ENCODE data around the gene SNX7.

The SNX7 gene, protein sequence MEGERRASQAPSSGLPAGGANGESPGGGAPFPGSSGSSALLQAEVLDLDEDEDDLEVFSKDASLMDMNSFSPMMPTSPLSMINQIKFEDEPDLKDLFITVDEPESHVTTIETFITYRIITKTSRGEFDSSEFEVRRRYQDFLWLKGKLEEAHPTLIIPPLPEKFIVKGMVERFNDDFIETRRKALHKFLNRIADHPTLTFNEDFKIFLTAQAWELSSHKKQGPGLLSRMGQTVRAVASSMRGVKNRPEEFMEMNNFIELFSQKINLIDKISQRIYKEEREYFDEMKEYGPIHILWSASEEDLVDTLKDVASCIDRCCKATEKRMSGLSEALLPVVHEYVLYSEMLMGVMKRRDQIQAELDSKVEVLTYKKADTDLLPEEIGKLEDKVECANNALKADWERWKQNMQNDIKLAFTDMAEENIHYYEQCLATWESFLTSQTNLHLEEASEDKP

DNA sequence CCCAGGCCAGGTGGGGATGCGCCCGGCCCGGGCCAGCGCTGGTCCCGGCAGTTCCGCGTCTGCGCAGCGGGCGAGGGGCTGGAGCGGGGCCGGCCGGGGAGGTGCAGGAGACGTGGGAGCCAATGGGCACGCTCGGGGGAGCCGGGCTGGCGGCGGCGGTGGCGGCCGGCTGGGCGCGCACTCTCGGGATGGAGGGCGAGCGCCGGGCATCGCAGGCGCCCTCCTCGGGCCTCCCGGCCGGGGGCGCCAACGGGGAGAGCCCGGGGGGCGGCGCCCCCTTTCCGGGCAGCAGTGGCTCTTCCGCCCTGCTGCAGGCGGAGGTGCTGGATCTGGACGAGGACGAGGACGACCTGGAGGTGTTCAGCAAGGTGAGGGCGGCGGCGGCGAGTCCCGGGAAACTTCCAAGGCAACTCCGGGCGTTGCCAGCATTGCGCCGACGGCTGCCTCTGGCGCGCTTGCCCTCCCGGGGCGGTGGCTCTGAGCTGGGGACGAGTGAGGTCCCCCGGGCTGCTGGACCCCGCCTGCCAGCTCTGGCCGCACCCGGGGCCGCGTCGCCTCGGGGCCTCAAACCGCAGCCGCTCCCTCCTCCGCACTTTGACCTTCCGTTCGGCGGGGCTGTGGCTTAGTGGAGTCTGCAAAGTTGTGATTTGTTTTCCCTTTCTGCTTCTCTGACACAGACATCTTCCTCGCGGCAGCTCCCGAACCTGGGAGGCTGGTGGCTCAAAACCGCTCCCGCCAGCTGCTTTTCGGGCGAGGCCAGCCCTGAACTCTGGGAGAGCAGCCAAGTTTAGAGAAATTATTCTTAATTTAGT, at the start of gene SNX7:
TSS of gene SNX7 (plus strand) at position 178 of the 812 bp plus-strand sequence. CDS start at position 189, 11 bp downstream.
- DNase-seq: peak; percentile 1 to 2

DNA sequence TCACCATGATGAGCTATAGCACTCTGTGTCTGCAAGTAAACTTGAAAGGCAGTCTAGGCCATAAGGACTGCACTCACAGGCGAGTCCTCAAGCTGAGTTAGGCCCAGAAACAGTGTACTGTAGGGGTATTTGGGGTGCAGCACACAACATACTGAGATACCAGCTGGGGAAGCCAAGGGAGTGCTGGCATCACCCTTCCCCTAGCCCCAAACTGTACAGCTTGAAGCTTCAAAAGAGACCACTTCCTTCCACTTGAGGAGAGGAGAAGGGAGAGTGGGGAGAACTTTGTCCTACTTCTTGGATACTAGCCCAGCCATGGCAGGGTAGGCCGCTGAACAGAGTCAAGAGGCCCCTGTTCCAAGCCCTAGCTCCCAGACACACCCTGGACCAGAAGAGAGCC, 24.2 kb upstream of the SNX7 start:
- DNase-seq: no peak

GRCh38 chr1:98638185-98638584, 23.3 kb upstream of the SNX7 start:
- no peak for DNase-seq

GRCh38 chr1:98644510-98644909, 17.0 kb upstream of the SNX7 start:
- no peak for DNase-seq

- no peak for DNase-seq
These were observed 10.3 kb upstream of the SNX7 start for GRCh38 chr1:98651116-98651632.

DNA sequence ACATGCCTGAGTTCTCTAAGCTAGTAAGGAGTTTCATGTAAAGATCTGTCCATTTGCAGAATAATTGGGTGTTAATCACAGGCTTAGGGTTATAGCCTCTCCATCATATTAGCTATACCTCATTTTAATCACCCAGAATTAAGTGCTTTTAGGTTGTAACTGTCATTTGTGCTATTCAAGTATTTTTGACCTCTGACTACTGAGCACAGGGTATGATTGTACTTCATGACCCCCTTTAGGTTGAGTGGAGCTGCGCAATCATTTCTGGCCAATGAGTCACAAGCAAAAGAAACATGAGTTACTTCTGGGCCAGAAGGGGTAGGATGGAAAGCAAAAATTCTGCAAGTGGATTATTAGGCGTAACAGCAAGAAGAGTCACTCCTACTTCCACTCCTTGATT, 8.4 kb upstream of the SNX7 start:
- DNase-seq: no peak

DNA sequence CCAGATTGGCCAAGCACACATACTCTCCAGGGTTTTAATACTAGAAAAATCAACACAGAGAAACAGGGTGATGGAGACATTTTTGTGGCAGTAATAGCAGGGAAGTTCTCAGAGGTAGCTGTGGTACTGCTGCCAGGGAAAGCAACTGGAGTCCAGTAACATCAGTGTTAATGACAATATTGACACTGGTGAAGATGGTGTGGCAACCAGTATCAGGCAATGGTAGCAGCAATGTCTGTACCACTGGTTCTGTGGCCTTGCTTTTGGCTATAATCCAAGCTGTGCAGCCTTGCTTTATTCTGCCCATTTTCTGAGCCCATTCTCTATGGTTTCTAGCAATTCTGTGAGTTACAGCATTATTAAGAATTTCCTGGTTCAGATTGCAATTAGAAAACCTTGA, 1.6 kb upstream of the SNX7 start:
- DNase-seq: no peak

DNA sequence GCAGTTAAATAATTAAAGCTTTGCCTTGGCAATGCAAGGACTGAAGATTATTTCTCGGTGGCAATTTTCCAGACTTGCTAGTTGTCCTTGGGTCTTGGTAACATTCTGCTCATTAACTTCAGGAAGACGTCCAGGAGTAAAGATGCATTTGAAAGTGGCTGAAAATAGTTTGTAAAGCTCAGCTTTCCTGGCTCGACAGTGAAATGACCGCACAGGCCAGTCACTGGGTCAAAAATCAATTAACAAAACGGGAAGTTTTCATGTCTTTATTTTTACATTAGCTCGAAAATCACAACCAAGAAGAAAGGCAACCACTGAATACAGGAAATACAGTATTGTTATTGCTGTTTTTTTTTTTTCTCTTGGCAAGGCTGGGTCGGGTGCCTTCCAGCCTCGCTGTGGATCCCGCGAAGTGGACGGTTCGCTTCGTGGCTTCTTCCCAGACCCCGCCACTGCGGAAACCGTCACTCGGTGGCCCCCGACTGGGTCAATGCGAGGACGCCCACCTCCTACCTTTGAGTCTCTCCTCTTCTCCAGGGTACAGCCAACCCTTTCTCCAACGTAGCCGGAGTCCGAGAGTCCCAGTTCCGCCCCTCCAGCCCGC, 479 bp upstream of the SNX7 start:
- DNase-seq: peak in 1 of 2 donors; percentile 0

GRCh38 chr1:98662356-98662670, 792 bp downstream of the SNX7 start:
- no peak for DNase-seq

- no peak for DNase-seq
These were observed 7.2 kb downstream of the SNX7 start for GRCh38 chr1:98668733-98669132.

- no peak for DNase-seq
These were observed 8.1 kb downstream of the SNX7 start for GRCh38 chr1:98669355-98670296.

DNA sequence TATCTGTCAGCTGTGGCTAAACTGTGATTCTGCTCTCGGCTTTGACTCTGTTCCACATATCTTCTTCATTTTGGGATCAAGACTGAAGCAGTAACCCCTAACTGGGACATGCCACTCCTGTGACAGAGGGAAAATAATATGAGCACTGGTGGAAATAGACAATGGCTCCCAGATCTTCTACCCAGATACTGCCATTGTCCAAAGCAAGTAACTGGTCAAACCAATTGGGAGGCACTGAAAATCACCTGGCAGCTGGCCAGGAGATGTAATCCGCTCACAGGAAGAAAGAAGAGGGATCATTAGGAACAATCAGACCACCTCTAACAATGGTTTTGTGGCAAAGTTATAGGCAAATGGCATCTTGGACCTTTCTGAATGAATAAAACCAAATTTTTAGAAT, 10.7 kb downstream of the SNX7 start:
- no peak for DNase-seq

DNA sequence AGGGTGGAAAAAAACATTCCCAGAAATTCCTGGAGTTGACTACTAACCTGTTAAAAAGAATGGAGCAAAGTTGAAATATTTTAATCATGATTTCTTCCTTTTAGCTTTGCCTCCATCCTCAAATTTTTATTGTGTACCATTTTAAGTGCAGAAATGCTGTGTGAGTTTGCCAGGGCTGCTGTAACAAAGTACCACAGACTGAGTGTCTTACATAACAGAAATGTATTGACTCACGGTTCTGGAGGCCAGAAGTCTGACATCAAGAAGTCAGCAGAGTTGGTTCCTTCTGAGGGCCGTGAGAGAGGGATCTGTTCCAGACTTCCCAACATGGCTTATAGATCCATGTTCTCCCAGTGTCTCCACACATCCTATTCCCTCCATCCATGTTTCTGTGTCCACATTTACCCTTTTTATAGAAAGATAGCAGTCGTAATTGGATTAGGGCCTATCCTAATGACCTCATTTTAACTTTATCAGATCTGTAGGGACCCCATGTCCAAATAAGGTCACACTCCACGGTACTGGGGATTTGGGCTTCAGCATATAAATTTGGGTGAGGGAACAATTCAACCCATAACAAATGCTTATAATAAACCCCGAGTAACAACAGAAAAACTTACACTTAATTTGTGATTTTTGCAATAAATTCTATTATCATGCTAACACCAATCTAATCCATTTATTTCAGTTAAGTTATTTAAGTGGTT, 12.7 kb downstream of the SNX7 start:
- DNase-seq: no peak

DNA sequence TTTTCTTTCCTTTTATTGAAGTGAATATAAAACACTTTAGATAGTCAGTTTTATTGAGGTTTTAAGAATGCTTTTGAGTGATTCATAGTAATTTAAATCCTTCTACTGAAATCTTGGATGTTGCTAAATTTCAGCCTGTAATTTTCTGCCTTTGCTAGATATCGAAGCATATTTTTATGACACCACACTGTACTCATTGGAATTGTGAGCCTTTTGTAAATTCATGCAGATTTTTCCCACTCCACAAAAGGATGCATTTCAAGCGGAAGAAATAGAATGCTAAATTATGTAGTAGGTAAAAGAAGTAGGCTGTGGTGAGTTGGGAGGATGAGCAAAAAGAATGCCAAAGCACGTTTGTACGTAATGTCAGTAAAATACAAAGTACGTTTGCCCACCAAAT, 13.8 kb downstream of the SNX7 start:
- no peak for DNase-seq

DNA sequence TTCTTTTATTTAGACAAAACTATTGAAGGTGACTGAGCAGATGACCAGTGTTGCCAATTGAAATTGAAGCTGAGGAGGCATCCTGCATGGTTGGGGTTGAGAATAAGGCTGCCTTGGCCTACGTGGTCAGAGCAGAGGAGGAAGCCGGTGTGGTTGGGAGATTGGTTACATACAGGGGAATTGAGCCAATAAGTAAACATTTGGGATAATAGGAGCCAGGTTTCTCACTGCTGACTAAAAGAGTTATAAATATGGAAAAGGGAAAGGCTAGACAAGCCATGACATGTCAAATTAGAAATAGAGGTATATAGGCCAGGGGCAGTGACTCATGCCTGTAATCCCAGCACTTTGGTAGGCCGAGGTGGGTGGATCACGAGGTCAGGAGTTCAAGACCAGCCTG, 15.8 kb downstream of the SNX7 start:
- DNase-seq: no peak

DNA sequence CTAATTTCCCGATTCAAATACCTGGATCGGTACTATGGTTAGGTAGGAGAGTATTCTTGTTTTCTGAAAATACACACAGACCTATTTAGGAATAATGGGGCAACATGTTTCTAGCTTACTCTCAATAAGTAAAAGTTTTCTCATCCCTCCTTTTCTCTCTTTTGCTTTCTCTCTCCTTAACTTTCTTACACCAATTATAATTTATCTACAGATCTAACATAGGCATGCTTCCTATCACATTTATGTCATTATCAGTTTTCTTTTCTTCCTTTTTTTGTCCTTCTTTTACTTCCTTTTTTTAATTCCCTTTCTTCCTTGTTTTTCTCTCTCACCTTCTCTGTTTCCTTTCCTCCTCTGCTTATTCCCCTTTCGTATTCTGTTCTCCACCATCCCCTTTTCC, 20.3 kb downstream of the SNX7 start:
- DNase-seq: no peak

GRCh38 chr1:98688110-98688739, 26.7 kb downstream of the SNX7 start:
- DNase-seq: no peak

DNA sequence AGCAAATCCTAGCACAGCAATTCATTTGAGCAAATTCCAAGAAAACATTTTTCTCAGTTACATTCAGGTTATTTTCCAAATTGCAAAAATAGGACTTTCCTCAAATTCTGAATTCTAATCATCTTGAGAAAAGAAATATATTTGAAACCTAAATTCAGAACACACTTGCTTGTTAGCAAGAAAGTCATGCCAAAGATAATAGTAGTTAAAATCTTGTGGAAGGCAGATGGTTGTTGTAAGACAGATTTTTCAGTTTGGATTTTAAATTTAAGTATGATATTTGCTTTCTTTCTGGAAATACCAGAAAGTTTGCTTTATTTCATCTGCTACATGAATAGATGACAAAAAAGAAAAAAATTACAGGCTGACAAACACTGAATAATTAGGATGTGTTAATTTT, 29.1 kb downstream of the SNX7 start:
- no peak for DNase-seq

DNA sequence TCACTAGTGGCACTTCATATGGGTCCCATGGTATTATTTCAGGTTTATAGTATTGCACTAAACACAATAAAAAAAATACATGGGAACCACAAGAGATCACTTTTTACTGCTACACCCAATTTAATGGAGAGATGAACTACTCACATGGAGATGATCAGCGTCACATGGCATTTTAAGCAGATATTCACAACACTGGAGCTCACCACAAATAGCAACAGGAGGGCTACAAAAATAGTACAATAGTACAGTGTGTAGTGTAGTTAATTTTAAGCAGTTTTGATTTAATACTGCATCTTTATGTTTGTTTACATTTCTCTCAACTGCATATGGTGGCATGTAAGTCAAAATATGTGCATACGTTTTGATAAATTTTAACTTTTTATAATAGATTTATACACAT, 31.0 kb downstream of the SNX7 start:
- DNase-seq: no peak

GRCh38 chr1:98693385-98693784, 31.9 kb downstream of the SNX7 start:
- DNase-seq: no peak

DNA sequence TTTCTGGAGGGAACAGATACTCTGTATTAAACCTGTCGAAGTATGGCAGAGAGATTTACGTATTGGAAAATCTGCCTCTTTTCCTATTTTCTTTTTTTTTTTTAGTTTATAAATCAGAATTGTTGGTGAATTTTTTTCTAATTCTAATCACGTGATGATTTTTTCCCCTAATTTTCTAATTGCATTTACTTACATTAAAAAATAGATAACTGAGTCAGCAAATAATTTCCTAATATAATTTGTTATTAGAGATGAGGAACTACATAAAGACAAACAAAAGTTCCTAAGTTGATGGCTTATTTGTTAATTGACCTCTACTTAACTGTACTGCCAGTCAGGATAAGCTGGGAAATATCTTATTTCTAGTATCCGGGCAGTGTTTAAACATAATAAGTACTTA, 34.6 kb downstream of the SNX7 start:
- DNase-seq: no peak

All from stimulated activated CD4-positive, alpha-beta T cell treated with anti-CD3 and anti-CD28 coated beads, Interleukin-2, amount 100 ng/mL, for 48 hours (primary cell).